HepG2 (cell line): ENCODE measurements around the gene NOX4. TPM values are rescaled to one million over a fixed set of nuclear protein-coding genes. Genes with fewer than 3 reads are reported as not detected.

ENCODE experiments used
- ATAC-seq: fragments of 200-7000 bp; cut with Tn5 transposase; 3 replicates; pipeline ENCODE4 v1.9.1; 2020; ENCODE audit warnings: mild to moderate bottlenecking, moderate library complexity
- BruUV-seq: library from RNA; stranded (reverse); fragments of 400-500 nt; replicated peaks from 2 replicates; lab custom pipeline; 2021; lab: Mats Ljungman, UMichigan
- CTCF ChIA-PET: fragments of 300-600 bp; formaldehyde crosslinking; extraction: SDS; loops from one replicate; lab custom pipeline; 2021; ENCODE audit warnings: low total read pairs, inconsistent platforms, low intra/inter-chr PET ratio; lab: Yijun Ruan, JAX
- POLR2A ChIA-PET: fragments of 350-600 bp; sonication (Branson Sonifier 250); formaldehyde crosslinking; loops from one replicate; lab custom pipeline; 2020; ENCODE audit warnings: antibody characterized with exemption, inconsistent platforms; lab: Yijun Ruan, JAX
- DNase-seq: peaks from one replicate; pipeline ENCODE4 v3.0.0-alpha.2; 2015; ENCODE audit warnings: low spot score
- FAIRE-seq: peaks from 3 replicates; lab custom pipeline; 2011; peaks lifted over from hg19 to GRCh38; lab: Jason Lieb, UNC
- H2AFZ ChIP-seq: one replicate; pipeline ENCODE4 v1.6.1; 2011; ENCODE audit warnings: low read length, inconsistent platforms
- H3K27ac ChIP-seq: fragments of 300-600 bp; 3 replicates; pipeline ENCODE4 v1.8.0; 2011; ENCODE audit warnings: mixed run types, mild to moderate bottlenecking, mixed read lengths, low read length, inconsistent platforms; ENCODE audit not compliant: insufficient read depth; ENCODE audit errors: extremely low read length
- H3K27me3 ChIP-seq, 2 experiments: fragments of 200-600 bp in 1 of 2; 2 replicates in 1 of 2; 3 replicates in 1 of 2; pipeline versions ENCODE4 v1.6.0 to v1.8.0; 2011; ENCODE audit warnings: low read length in 2 of 2, mild to moderate bottlenecking in 2 of 2, moderate library complexity in 2 of 2, inconsistent platforms in 1 of 2; ENCODE audit not compliant: insufficient read depth in 2 of 2, control insufficient read depth in 1 of 2
- H3K36me3 ChIP-seq, 2 experiments: fragments of 200-600 bp in 1 of 2; replicated peaks in 1 of 2; 2 replicates in 1 of 2; 3 replicates in 1 of 2; pipeline versions ENCODE4 v1.5.1 to v1.8.0; 2011; ENCODE audit warnings: low read length in 2 of 2, inconsistent platforms in 1 of 2; ENCODE audit not compliant: insufficient read depth in 2 of 2, control insufficient read depth in 1 of 2
- H3K4me1 ChIP-seq: 2 replicates; pipeline ENCODE4 v1.5.1; 2012; ENCODE audit warnings: low read length, inconsistent platforms; ENCODE audit not compliant: insufficient read depth
- H3K4me2 ChIP-seq: 2 replicates; pipeline ENCODE4 v1.6.0; 2011; ENCODE audit warnings: low read depth, low read length, inconsistent platforms
- H3K4me3 ChIP-seq, 3 experiments: fragments of 200-600 bp in 1 of 3; sonication (generic), shearing (Covaris generic) in 1 of 3; replicated peaks in 1 of 3; 2 replicates each; pipeline ENCODE4 v1.5.1; 2011 to 2016; ENCODE audit warnings: low read length in 3 of 3, inconsistent platforms in 2 of 3, low read depth in 2 of 3, mild to moderate bottlenecking in 2 of 3, control low read depth in 1 of 3, mixed read lengths in 1 of 3; ENCODE audit not compliant: insufficient read depth in 1 of 3
- H3K79me2 ChIP-seq: one replicate; pipeline ENCODE4 v1.6.1; 2011; ENCODE audit warnings: low read length, inconsistent platforms; ENCODE audit not compliant: insufficient read depth
- H3K9ac ChIP-seq: 2 replicates; pipeline ENCODE4 v1.6.0; 2011; ENCODE audit warnings: mild to moderate bottlenecking, low read depth, low read length, inconsistent platforms; ENCODE audit not compliant: insufficient read depth
- H3K9me3 ChIP-seq: 2 replicates; pipeline ENCODE4 v1.5.1; 2012; ENCODE audit warnings: mild to moderate bottlenecking, low read length
- H4K20me1 ChIP-seq: 2 replicates; pipeline ENCODE4 v1.6.0; 2011; ENCODE audit warnings: inconsistent platforms, mild to moderate bottlenecking, low read length, moderate library complexity; ENCODE audit not compliant: insufficient read depth
- AHR ChIP-seq: IDR thresholded peaks from 2 replicates; pipeline ENCODE4 v1.6.1; 2018; ENCODE audit warnings: missing genetic modification reagents, missing compliant biosample characterization
- ELF1 ChIP-seq: sonication (generic); formaldehyde crosslinking; IDR thresholded peaks from 2 replicates; pipeline ENCODE4 v1.4.0; 2020; ENCODE audit warnings: missing genetic modification reagents
- GTF3A ChIP-seq: sonication (generic); formaldehyde crosslinking; conservative IDR thresholded peaks from 2 replicates; pipeline ENCODE4 v1.4.0; 2020; ENCODE audit warnings: mild to moderate bottlenecking, missing genetic modification reagents
- HINFP ChIP-seq: sonication (generic); formaldehyde crosslinking; IDR thresholded peaks from 2 replicates; pipeline ENCODE4 v1.4.0; 2020; ENCODE audit warnings: low read depth, mild to moderate bottlenecking, missing genetic modification reagents
- PHF5A ChIP-seq: IDR thresholded peaks from one replicate; pipeline ENCODE4 v1.6.1; 2018; ENCODE audit warnings: low read depth, missing genetic modification reagents; ENCODE audit not compliant: unreplicated experiment
- REL ChIP-seq: sonication (generic); formaldehyde crosslinking; conservative IDR thresholded peaks from 2 replicates; pipeline ENCODE4 v1.8.0; 2022; ENCODE audit warnings: mild to moderate bottlenecking, missing genetic modification reagents, moderate library complexity
- RXRB ChIP-seq: IDR thresholded peaks from 2 replicates; pipeline ENCODE4 v1.6.1; 2016; ENCODE audit warnings: borderline replicate concordance, missing genetic modification reagents, missing compliant biosample characterization
- ZNF101 ChIP-seq: sonication (generic); formaldehyde crosslinking; IDR thresholded peaks from 2 replicates; pipeline ENCODE4 v1.4.0; 2020; ENCODE audit warnings: mild to moderate bottlenecking, low read depth, missing genetic modification reagents, borderline replicate concordance
- ZNF143 ChIP-seq: sonication (generic); formaldehyde crosslinking; IDR thresholded peaks from 2 replicates; pipeline ENCODE4 v1.4.0; 2020; ENCODE audit warnings: missing genetic modification reagents
- ZNF318 ChIP-seq: sonication (generic); formaldehyde crosslinking; IDR thresholded peaks from 2 replicates; pipeline ENCODE4 v1.4.0; 2020; ENCODE audit warnings: mild to moderate bottlenecking, missing genetic modification reagents
- ZNF414 ChIP-seq: sonication (generic); formaldehyde crosslinking; IDR thresholded peaks from 2 replicates; pipeline ENCODE4 v1.5.0; 2020; ENCODE audit warnings: missing genetic modification reagents
- ZNF772 ChIP-seq: sonication (generic); formaldehyde crosslinking; IDR thresholded peaks from 2 replicates; pipeline ENCODE4 v1.5.0; 2020; ENCODE audit warnings: mild to moderate bottlenecking, missing genetic modification reagents
- WGBS: methylation state at CpG from one replicate; pipeline ENCODE4 v1.1.6; 2017; ENCODE audit warnings: low lambda C conversion rate; 5-methylcytosine and 5-hydroxymethylcytosine counted together
- in situ Hi-C: cut with HindIII; loops from 2 replicates; pipeline ENCODE4 v1.10.0; 2017; ENCODE audit warnings: low pct_unique_long_range_greater_than_20kb; ENCODE audit not compliant: extremely low pct_ligation_motif_present
- intact Hi-C: fragments of 100-400 bp; cut with micrococcal nuclease; formaldehyde crosslinking; loops from one replicate; pipeline ENCODE4 v1.10.0; 2022; ENCODE audit not compliant: unreplicated experiment
- polyA plus RNA-seq, 8 experiments: library from polyadenylated mRNA; depleted of rRNA in 3 of 8; stranded (reverse) in 7 of 8; unstranded in 1 of 8; fragments of >200 nt; fragmentation: Illumina TruSeq in 4 of 8; extraction: Trizol in 4 of 8; gene quantifications; 2 replicates each; pipeline versions ENCODE4 v1.2.1 to v1.2.3, GENCODE V29; 2011 to 2016; ENCODE audit warnings: low read depth in 4 of 8, missing spikeins in 1 of 8, mixed read lengths in 1 of 8; ENCODE audit not compliant: insufficient read depth in 1 of 8
- total RNA-seq, 5 experiments: library from RNA; depleted of rRNA; stranded (reverse); fragments of >200 nt; fragmentation: Illumina TruSeq; extraction: Trizol; gene quantifications; 2 replicates each; pipeline ENCODE4 v1.2.3, GENCODE V29; 2016; ENCODE audit warnings: low read depth in 1 of 5

The NOX4 gene
- total and polyA plus RNA-seq, 2 of the 13 experiments (the other 11 are each of a cell fraction or from before 2014, with no cell fraction given) = not detected

- H4K20me1 ChIP-seq = no peaks in the 10 kb centered on the region
- CTCF ChIA-PET = no interaction called here
- 0% methylated on average over 1 of the region's 1 CpG for WGBS
- H3K27ac ChIP-seq = no peak overlapping the region
- DNase-seq = no peak
- no peaks in the 10 kb centered on the region for H3K9me3 ChIP-seq
- no peaks in the 10 kb centered on the region for H3K79me2 ChIP-seq
- POLR2A ChIA-PET = no interaction called here
- H3K9ac ChIP-seq = no peak overlapping the region
- no peak for FAIRE-seq
- intact Hi-C loops (no loop called here), in situ Hi-C loops (no loop called here)
- H3K36me3 ChIP-seq = no peaks in the 10 kb centered on the region
- no peak overlapping the region for H3K4me2 ChIP-seq
- H3K4me1 ChIP-seq = no peaks in the 10 kb centered on the region
- no peaks in the 10 kb centered on the region for H3K27me3 ChIP-seq
- no peak overlapping the region for H2AFZ ChIP-seq
- no TSS peak for BruUV-seq
- H3K4me3 ChIP-seq = no peak overlapping the region
- no peak for ATAC-seq
- no peak for TF ChIP-seq REL (CRISPR knock-in tag)
- TF ChIP-seq AHR (CRISPR knock-in tag) = no peak
- no peak for TF ChIP-seq ZNF414 (CRISPR knock-in tag)
- TF ChIP-seq RXRB (CRISPR knock-in tag) = no peak
- no peak for TF ChIP-seq GTF3A (CRISPR knock-in tag)
- TF ChIP-seq ZNF143 (CRISPR knock-in tag) = no peak
- TF ChIP-seq PHF5A = no peak
- no peak for TF ChIP-seq ZNF772 (CRISPR knock-in tag)
- no peak for TF ChIP-seq ELF1 (CRISPR knock-in tag)
- no peak for TF ChIP-seq ZNF318 (CRISPR knock-in tag)
- TF ChIP-seq ZNF101 (CRISPR knock-in tag) = no peak
- TF ChIP-seq HINFP (CRISPR knock-in tag) = no peak
Observed at GRCh38 chr11:89441606-89442005, 49.6 kb downstream of the NOX4 start.
